Upper lobe of left lung (tissue), 6 donors: ENCODE results near the gene ZNF653. TPM values are rescaled to one million over a fixed set of nuclear protein-coding genes. Genes with fewer than 3 reads are reported as not detected.

Experiments
- ATAC-seq, 2 donors: fragments of 200-7000 bp; cut with Tn5 transposase; one replicate each; pipeline ENCODE4 v1.9.1; 2022; ENCODE audit warnings: mild to moderate bottlenecking in 2 of 2, moderate library complexity in 2 of 2; ENCODE audit not compliant: low FRiP score in 2 of 2
- DNase-seq, 2 donors: peaks; one replicate each; pipeline ENCODE4 v3.0.0-alpha.2; 2019 to 2020
- H3K27ac ChIP-seq, 4 donors: fragments of 200-600 bp; sonication (generic); one replicate each; pipeline ENCODE4 v1.5.1; 2016 to 2019
- H3K27me3 ChIP-seq, 4 donors: fragments of 200-600 bp; sonication (generic); one replicate each; pipeline ENCODE4 v1.5.1; 2017 to 2019
- H3K36me3 ChIP-seq, 4 donors: fragments of 200-600 bp; sonication (generic); one replicate each; pipeline ENCODE4 v1.5.1; 2016 to 2019
- H3K4me1 ChIP-seq, 4 donors: fragments of 200-600 bp; sonication (generic); one replicate each; pipeline ENCODE4 v1.5.1; 2018 to 2019
- H3K4me3 ChIP-seq, 4 donors: fragments of 200-600 bp; sonication (generic); one replicate each; pipeline ENCODE4 v1.5.1; 2017 to 2019; ENCODE audit warnings: mild to moderate bottlenecking in 2 of 4, moderate library complexity in 1 of 4
- H3K9me3 ChIP-seq, 4 donors: fragments of 200-600 bp; sonication (generic); one replicate each; pipeline ENCODE4 v1.5.1; 2018 to 2019
- CTCF ChIP-seq, 6 experiments: fragments of 450-650 bp in 4 of 6; fragments of 200-600 bp in 2 of 6; sonication (generic) in 2 of 6; IDR thresholded peaks; one replicate each; pipeline ENCODE4 v1.5.1; 2016 to 2019; ENCODE audit warnings: antibody characterized with exemption in 6 of 6
- EP300 ChIP-seq, 4 donors: sonication (generic); formaldehyde crosslinking; IDR thresholded peaks; one replicate each; pipeline ENCODE4 v1.5.1; 2017; ENCODE audit warnings: antibody characterized with exemption in 4 of 4, control low read depth in 2 of 4
- POLR2A ChIP-seq, 4 donors: fragments of 450-650 bp; IDR thresholded peaks; one replicate each; pipeline ENCODE4 v1.5.1; 2016 to 2017; ENCODE audit warnings: antibody characterized with exemption in 4 of 4, mild to moderate bottlenecking in 2 of 4
- POLR2AphosphoS5 ChIP-seq, 2 donors: sonication (generic); formaldehyde crosslinking; IDR thresholded peaks; one replicate each; pipeline ENCODE4 v1.5.1; 2017; ENCODE audit warnings: antibody characterized with exemption in 2 of 2
- whole genome bisulfite sequencing, 2 donors: methylation state at CpG; one replicate each; pipeline ENCODE4 v1.1.5; 2017 to 2018; 5-methylcytosine and 5-hydroxymethylcytosine counted together
- total RNA-seq, 6 donors: library from RNA; depleted of rRNA in 4 of 6; stranded (reverse); fragments of >200 nt in 4 of 6; gene quantifications; one replicate each; pipeline versions ENCODE4 v1.1.0 to v1.2.1, GENCODE V29; 2016 to 2021
- donor health status: DM: no; HTN: no; CAD: no; lungs with moderate emphysema.
- donor health status: DM: no; HTN: yes; CAD: no; lungs with severe emphysema.

Gene ZNF653
- total RNA-seq, 6 donors from 2014 or later, result 6.8 to 30.4 (median 10.3) TPM

GRCh38 chr19:11494634-11495285 lies 10.9 kb downstream of the ZNF653 start:
- 92 to 96% methylated on average over 16 to 27 of the region's 27 CpGs for WGBS, 2 donors
- TF ChIP-seq CTCF (IDR thresholded peaks at IDR 0.05) (no peak), POLR2A (IDR thresholded peaks at IDR 0.05) (no peak), EP300 (IDR thresholded peaks at IDR 0.05) (no peak), POLR2AphosphoS5 (IDR thresholded peaks at IDR 0.05) (no peak)
- H3K4me3 ChIP-seq, result no peak overlapping the region
- no peak for ATAC-seq
- peaks cover 0 to 66% (median 28%) of the 10 kb centered on the region in 4 donors for H3K36me3 ChIP-seq
- H3K4me1 ChIP-seq, result no peaks in the 10 kb centered on the region
- no peak overlapping the region for H3K27ac ChIP-seq
- DNase-seq, result peak in 1 of 2 donors; percentile 72
- H3K27me3 ChIP-seq, result no peaks in the 10 kb centered on the region
- H3K9me3 ChIP-seq, result no peaks in the 10 kb centered on the region

GRCh38 chr19:11489378-11489777 lies 16.3 kb downstream of the ZNF653 start:
- WGBS, 2 donors, result 86 to 95% methylated on average over 7 of the region's 7 CpGs
- Histone ChIP-seq H3K9me3 (no peaks in the 10 kb centered on the region), H3K4me3 (no peak overlapping the region), H3K4me1 (no peaks in the 10 kb centered on the region), H3K27ac (no peak overlapping the region), H3K27me3 (no peaks in the 10 kb centered on the region), H3K36me3 (peaks cover 0 to 49% (median 17%) of the 10 kb centered on the region in 4 donors)
- ATAC-seq (no peak), DNase-seq (no peak)
- no peak for TF ChIP-seq CTCF (IDR thresholded peaks at IDR 0.05)
- TF ChIP-seq POLR2AphosphoS5 (IDR thresholded peaks at IDR 0.05), result no peak
- TF ChIP-seq POLR2A (IDR thresholded peaks at IDR 0.05), result no peak
- TF ChIP-seq EP300 (IDR thresholded peaks at IDR 0.05), result no peak

GRCh38 chr19:11486661-11487503 lies 18.8 kb downstream of the ZNF653 start:
- no peak overlapping the region for H3K4me3 ChIP-seq
- H3K9me3 ChIP-seq, result no peaks in the 10 kb centered on the region
- H3K36me3 ChIP-seq, result peaks cover 0 to 43% (median 15%) of the 10 kb centered on the region in 4 donors
- no peak overlapping the region for H3K27ac ChIP-seq
- WGBS, 2 donors, result 93 to 94% methylated on average over 35 to 37 of the region's 45 CpGs
- H3K27me3 ChIP-seq, result peaks cover 0 to 11% (median 7%) of the 10 kb centered on the region in 4 donors
- no peak for ATAC-seq
- H3K4me1 ChIP-seq, result peaks cover 15 to 20% (median 16%) of the 10 kb centered on the region in 4 donors
- TF ChIP-seq CTCF (IDR thresholded peaks at IDR 0.05), result no peak
- TF ChIP-seq EP300 (IDR thresholded peaks at IDR 0.05), result no peak
- no peak for TF ChIP-seq POLR2A (IDR thresholded peaks at IDR 0.05)
- TF ChIP-seq POLR2AphosphoS5 (IDR thresholded peaks at IDR 0.05), result no peak
- peak in 1 of 2 donors; percentile 82 for DNase-seq

- TF ChIP-seq CTCF (IDR thresholded peaks at IDR 0.05) (no peak), POLR2AphosphoS5 (IDR thresholded peaks at IDR 0.05) (no peak), POLR2A (IDR thresholded peaks at IDR 0.05) (no peak), EP300 (IDR thresholded peaks at IDR 0.05) (no peak)
- no peak overlapping the region for H3K27ac ChIP-seq
- H3K4me1 ChIP-seq, result peaks cover 18 to 35% (median 27%) of the 10 kb centered on the region in 4 donors
- peaks cover 0 to 32% (median 12%) of the 10 kb centered on the region in 4 donors for H3K36me3 ChIP-seq
- no peak for DNase-seq
- H3K27me3 ChIP-seq, result peaks cover 0 to 26% (median 20%) of the 10 kb centered on the region in 4 donors
- ATAC-seq, result no peak
- no peak overlapping the region for H3K4me3 ChIP-seq
- no peaks in the 10 kb centered on the region for H3K9me3 ChIP-seq
- WGBS, 2 donors, result 87 to 94% methylated on average over 4 to 12 of the region's 13 CpGs
Observed at GRCh38 chr19:11485245-11485837, 20.3 kb downstream of the ZNF653 start.
